HT1080 (cell line): Measurements from ENCODE around the gene KNSTRN. TPM values are rescaled to one million over a fixed set of nuclear protein-coding genes. Genes with fewer than 3 reads are reported as not detected.

ENCODE experiments used
- DNase-seq: peaks from one replicate; pipeline ENCODE4 v3.0.0-alpha.2; 2015; ENCODE audit warnings: low read depth
- polyA plus RNA-seq, 2 experiments: library from polyadenylated mRNA; depleted of rRNA; stranded (reverse); fragments of >200 nt; gene quantifications; 2 replicates each; pipeline ENCODE4 v1.2.3, GENCODE V29; 2015
- total RNA-seq: library from RNA; depleted of rRNA; stranded (reverse); fragments of >200 nt; shearing (Covaris generic); gene quantifications from 2 replicates; pipeline ENCODE4 v1.2.3, GENCODE V29; 2014; rRNA removed

KNSTRN gene, protein sequence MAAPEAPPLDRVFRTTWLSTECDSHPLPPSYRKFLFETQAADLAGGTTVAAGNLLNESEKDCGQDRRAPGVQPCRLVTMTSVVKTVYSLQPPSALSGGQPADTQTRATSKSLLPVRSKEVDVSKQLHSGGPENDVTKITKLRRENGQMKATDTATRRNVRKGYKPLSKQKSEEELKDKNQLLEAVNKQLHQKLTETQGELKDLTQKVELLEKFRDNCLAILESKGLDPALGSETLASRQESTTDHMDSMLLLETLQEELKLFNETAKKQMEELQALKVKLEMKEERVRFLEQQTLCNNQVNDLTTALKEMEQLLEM
- total RNA-seq = 132 and 161 TPM in 2 replicates
- 84.6 and 87.3 TPM in 2 replicates for polyA plus RNA-seq (2015; cell fraction: cytosol; rRNA removed)
- 69.2 and 85.8 TPM in 2 replicates for polyA plus RNA-seq (2015; cell fraction: nucleus; rRNA removed)

DNA sequence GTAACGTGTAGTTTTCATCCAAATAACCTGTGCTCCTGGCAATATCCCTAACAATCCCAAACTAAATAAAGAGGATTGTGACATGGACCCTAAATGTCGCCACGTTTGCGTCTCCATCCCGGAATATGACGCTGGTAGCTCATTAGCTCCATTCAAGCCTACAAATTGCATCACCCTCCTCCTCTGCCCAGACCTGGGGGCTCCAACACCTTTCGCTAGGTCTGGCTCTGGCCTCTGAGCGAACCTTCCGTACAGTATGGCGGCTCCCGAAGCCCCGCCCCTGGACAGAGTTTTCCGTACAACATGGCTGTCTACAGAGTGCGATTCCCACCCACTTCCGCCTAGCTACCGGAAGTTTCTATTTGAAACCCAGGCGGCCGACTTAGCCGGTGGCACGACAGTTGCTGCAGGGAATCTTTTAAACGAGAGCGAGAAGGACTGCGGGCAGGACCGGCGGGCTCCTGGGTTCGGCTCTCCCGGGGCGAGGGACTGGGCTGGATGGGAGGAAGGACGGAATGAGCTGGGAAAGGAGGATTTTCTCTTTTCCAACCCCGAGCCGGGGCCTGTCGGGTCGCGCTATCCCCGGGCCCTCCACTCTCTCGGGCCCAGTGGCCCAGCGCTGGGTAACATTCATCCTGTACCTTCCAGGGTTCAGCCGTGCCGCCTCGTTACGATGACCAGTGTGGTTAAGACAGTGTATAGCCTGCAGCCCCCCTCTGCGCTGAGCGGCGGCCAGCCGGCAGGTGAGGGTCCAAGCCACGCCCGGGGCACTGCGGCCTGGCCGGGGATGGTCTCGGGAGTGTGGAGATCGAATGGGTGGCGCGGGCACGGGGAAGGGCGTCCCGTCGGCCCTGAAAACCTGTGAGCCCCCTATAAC is at the start of gene KNSTRN:
KNSTRN (plus strand) TSS at position 142 of the 877 bp plus-strand sequence; CDS start at position 257, 115 bp downstream.
- DNase-seq = peak; percentile 85

DNA sequence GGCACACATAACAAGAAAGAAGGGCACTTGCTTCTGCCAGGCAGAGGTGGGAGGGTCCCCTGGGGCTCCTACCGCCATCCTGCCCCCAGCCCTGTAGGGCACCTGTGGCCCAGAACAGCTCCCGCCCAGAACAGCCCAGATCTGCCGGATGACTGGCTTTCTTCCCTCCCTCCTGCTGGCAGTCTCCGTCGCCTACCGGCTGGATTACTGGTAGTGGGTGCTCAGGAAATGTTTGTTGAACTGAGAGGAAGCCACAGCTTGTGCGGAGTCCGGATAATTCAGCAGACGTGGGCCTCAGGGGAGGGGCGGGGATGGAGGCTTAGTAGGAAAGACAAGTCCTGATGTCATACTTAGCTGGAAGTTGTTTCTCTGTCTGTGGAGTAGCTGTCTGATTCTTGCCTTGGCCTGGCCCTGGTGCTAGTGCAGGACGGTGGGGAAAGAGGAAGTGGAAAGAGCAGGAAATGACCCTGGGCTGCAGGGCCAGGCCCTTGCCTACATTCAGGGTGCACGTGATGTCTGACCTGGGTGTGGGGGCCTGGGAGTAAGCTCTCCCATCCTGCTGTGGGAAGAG is 48.5 kb upstream of the KNSTRN start:
- DNase-seq = no peak

DNA sequence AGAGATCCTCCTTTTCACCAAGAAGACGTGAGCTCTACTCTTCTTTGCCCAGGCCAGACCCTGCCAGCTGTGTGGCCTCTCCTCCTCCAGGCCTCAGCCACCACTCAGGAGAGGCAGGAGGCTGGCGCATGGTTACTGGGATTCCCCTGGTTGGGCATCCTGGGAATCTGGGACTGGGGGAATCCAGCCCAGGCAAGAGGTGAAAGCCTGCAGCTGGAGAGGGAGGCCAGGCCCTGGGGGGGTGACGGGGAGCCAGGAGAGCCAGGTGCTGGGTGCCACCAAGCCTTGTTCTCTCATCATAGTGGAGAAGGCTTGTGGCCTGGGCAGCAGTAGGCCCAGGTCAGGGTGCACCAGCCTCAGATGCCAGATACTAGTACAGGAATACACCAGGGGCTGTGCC is 48.0 kb upstream of the KNSTRN start:
- no peak for DNase-seq

DNA sequence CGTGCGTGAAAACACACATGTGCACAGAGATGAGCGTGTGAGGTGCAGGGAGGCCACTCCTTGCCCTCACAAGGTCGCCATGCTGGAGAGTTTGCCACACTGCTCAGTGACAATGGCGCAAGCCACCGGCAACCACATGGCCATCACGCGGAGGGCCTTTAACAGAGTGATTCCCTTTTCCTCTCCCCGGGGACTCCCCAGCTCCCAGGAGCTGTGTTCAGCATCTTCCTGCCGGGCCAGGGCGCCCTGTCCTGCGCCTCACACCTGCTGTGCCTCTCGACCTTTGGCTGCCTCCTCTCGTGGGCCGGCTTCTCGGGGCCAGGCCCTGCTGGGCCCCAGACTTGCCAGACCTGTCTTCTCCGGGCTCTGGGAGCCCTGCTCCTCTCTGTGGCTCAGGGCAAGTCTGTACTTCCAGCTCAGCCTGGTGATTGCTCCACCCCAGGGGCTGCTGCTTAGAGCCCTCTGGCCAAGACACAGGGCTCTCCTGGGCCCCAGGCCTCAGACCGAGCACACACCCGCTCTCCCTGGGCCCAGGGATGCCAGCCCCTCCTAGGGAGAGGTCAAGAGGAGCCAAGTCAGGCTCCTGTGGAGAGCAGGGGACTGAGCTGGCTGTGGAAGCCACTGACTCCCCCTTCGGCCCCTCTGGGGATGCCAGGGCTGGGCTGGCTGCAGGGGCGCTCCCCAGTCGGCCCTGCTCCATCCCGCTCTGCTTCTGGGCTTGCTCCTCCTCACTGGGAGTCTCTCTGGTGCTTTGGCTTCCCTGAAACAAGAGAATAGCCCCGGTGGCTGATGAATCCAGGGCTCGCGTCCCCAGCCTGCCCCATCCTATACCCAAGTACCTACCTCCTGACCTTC is 47.4 kb upstream of the KNSTRN start:
- no peak for DNase-seq

DNA sequence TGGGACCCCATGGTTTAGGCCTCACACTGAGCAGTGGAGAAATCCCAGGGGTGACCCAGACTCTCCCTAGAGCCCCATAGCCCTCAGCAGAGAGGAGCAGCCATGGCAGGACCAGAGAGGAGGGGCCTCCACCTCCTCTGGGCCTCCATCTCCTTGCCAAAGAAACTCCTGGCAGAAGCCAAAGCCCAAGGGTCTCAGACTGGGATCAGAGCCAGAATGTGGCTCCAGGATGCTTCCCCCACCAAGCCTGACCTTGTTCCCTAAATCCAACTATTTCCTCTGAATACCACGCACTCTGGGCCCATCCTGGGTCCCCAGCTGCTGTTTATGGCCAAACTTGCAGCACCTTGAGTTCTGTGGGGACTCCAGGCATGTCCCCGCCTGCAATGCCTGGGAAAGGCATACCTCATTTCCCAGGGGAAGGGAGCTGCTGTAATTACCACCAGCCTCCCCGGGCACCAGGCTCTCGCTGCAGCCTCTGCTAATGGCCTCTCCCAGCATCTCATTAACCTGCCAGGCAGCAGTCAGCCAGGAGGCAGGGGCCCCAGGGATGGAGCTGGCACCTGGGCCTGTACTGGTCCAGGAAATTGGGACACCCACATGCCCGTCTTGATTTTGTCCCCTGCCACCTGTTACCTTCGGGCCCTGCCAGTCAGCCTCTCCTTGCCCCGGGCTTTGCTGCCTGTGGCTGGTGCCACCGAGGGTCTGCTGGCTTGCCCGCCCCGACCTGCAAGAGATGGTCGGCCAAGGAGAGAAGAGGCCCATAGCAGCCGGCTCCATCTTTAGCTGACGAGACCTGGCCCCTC is 46.4 kb upstream of the KNSTRN start:
- no peak for DNase-seq

DNA sequence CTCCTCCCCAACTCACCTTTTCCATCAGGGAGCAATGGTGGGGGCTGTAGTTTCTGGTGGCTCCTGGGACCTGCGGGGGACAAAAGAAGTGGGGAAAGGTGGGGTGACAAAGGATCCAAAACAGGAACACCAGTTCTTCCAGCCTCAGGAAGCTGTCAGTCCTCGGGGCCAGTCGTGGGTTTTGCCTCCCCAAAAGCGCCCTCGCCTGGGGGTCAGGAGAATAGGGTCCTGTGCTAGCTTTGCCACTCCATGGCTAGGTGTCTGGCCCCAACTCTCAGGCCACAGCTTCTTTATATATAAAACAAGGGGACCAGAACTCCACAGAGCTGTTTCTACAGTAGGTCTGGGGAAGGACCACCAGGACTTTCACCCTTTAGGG is 45.8 kb upstream of the KNSTRN start:
- DNase-seq = no peak

DNA sequence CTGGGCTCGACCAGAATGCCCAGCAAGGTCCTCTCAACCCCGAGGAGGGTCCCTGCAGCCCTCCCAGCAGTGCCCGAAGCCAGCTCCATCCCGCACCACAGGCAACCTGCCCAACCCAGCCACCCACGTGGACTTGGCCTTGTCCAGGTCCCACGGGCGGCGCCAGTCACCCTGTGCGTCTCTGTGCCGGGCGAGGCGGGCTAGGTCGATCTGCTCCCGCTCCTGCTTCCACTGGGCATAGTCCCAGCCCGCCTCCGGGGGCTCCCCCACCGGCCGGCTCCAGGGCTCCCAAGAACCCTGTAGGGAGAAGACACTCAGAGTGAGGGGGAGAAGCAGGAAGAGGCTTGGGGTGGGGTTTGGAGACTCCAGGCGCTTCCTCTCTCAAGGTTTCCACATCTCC is 44.9 kb upstream of the KNSTRN start:
- DNase-seq = no peak

DNA sequence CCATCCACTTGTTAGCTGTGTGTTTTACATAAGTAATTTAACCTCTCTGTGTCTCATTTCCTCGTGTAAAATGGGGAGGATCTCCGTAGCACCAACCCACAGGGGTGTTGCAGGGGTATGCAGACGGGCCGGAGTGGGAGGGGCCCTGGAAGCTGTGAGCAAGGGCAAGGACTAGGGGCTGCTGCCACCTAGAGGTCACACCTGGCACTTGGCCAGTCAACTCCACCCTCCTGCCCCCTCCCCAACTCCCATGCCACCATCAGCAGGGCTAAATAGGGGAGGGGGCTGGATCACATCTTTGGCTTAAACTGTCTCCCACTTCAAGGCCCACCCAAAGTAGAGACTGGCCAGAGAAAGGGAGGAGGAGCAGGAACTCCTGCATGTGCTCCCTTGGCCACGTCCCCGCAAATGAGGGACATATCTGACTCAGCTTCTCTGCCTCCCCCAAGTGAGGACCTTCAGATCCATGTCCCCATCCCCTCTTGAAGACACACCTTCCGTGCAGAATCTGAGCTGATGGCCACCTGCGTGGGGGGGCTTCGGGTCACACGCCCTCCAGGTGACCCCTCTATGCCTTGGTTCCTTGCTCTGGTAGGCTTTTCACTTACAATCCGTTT is 44.4 kb upstream of the KNSTRN start:
- DNase-seq = peak; percentile 85

DNA sequence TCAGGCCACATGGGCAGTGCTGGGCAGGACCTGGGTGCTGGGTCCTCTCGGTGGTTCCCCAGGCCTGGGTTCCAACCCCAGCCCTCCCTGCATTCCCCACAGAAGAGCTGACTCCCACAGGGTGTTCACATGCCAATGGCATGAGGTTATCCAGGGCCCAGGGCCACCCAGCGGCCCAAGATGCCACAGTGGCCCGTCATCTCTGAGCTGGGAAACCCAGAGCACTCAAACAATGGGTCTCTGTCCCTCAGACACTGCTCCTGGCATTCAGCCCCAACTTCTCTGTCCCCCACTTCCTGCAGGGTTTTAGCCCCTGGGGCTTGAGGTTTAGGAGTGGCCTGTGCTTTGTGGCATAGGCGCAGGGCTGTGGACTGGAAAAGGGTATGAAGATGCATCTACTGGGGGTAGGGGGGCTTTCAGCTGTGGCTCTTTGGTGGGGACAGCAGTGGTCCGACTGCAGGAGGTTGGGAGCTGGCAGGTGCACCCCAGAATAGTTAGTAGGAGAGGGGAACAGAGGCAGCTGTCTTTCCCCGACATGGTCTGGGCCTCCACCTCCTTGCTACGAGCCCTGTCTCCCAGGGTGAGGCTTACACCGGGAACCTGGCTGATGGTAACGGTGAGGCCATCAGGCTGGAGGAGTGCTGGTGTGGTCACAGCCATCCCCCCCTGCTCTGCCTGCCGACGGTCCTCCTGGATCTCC is 43.5 kb upstream of the KNSTRN start:
- DNase-seq = peak; percentile 98

DNA sequence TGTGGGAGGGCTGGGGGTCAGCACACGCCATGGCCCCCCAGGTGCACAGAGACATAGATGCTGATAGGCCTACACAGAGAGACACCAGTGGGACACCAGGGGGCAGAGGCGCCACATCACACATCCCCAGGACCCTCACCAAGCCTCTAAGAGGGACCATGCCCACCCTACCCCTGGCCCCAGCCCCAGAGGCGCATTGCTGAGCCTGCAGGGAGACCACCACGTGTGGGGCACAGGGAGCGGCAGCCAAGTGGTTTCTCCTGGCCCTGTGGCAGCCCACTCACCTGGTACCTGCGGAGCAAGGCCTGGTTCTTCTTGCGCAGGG is 42.9 kb upstream of the KNSTRN start:
- DNase-seq = peak; percentile 52

DNA sequence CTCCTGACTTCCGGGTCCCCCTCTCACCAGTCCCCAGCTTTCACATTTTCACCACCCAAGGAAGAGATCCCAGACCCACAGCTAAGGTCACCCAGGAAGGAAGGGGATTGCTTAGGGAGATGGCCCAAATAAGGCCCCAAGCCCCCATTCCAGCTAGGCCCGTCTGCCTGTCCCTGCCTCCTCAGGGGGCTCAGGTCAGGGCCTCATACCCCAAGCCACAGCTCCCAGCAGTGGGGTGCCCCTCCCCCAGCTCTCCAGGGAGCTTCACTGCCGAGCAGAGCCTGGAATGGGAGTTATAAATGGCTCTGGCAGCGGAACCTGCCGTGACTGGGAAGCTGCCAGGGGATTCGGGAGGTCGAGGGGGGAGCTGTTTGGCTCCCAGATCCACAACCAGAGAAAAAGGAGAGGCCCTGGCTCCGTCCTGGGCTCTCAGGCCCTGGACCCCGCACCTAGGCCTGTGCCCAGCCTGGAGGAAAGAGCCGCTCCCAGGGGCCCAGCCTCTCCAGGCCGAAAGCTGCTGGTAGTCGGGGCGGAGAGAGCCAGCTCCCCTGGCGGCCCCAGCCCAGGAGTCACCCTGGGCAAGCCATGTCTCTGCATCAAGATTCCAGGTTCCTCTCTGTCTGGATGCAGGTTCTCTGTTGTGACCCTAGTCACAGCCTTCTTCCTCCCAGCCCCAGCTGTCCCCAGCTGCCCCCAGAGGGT is 42.3 kb upstream of the KNSTRN start:
- DNase-seq = peak; percentile 55

DNA sequence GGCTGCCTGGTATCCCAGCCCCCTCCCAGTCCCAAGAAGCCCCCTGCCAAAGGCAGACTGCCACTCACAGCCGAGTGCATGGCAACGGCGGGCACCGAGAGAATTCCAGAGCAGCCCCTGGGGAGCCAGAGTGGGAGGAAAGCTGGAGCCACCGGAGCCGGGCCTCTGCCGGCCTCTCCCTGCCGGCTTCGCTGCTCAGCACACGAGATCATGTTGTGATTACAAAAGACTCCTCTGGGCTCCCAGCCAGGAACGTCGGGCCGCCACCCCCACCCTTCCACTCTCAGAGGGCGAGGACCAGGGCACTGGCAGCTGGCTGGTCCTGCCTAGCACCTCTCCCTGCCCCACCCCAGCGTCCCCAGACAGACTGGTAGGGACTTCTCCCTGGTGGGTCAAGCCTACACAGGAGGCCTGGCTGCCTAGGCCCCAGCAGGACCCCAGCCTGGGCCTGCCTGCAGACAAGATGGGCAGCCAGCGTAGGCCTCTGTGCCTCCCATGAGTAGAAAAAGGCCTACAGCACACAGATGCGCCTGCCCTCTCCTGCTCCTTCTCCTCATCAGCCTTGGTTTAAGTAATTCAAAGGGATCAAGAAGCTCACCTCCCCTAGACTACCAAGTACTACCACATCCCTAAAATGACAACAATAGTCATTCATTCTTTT is 41.7 kb upstream of the KNSTRN start, which contains the start of gene CCDC9B:
CCDC9B (minus strand) TSS at position 200 of the 661 bp plus-strand sequence; CDS start at position 80, 120 bp downstream.
- peak; percentile 87 for DNase-seq

DNA sequence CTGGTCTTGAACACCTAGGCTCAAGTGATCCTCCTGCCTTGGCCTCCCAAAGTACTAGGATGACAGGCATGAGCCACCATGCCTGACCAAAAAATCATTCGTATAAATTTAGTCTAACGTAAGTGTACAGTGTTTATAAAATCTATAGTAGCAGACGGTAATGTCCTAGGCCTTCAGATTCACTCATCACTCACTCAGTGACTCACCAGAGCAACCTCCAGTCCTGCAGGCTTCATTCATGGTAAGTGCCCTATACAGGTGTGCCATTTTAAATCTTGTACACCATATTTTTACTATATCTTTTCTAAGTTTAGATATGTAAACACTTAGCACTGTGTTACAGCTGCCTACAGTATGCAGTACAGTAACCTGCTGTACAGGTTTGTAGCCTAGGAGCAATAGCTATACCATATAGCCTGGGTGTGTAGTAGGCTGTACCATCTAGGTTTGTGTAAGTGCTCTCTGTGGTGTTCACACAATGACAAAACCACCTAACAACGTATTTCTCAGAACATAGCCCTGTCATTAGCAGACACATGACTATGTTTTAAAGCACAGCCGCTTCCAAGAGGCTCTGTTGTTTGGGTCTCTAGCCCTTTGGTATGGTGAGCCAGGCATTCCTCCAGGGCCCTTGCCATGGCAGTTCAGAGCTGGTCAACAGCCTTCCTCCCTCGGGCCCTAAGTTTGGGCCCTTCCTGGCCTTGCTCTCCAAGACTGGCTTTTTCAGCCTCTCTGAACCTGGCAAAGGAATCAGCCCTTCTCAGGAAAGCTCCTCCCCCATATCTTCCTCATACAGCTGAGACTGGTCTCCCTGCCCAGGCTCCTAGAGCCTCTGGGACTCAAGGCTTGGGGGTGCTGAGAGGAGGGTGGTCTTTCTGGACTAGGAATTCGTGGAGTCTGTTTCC is 39.9 kb upstream of the KNSTRN start:
- DNase-seq = peak; percentile 78

DNA sequence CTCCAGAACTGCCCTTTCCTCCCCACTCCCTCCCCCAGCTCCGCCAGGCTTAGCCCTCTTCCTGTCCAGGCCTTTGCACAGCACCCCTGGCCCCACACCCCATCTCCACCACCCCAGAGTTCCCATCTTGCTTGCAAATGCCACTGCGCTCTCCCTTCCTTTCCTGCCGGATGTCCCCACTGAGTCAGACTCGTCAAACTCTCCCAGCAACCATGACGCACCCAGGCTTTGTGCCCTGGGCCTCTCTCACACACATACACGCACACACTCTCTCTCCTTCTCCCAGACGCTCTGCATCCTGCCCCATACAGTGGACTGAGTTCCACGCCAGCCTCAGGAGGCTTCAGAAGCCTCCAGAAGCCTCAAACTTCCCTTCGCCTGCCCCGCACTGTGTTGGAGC is 39.0 kb upstream of the KNSTRN start:
- peak; percentile 99 for DNase-seq

DNA sequence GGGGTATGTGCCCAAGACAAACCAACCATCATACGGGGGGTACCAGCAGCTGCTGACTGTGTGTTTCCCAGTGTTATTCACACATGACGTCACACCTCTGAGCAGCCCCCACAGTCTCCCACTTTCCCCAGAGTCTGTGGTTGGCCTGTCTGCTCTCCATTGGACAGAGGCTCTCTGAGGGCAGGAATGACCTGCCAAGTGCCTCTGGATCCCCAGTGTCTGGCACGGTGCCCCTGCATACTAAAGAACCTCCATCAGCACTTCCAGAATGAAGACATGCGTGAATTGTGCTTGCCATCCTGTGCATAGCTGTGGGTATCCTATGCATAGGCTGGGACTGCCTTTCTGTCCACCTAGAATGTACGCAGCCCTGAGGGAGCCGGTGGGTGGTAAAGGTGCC is 38.3 kb upstream of the KNSTRN start:
- DNase-seq = peak; percentile 80

DNA sequence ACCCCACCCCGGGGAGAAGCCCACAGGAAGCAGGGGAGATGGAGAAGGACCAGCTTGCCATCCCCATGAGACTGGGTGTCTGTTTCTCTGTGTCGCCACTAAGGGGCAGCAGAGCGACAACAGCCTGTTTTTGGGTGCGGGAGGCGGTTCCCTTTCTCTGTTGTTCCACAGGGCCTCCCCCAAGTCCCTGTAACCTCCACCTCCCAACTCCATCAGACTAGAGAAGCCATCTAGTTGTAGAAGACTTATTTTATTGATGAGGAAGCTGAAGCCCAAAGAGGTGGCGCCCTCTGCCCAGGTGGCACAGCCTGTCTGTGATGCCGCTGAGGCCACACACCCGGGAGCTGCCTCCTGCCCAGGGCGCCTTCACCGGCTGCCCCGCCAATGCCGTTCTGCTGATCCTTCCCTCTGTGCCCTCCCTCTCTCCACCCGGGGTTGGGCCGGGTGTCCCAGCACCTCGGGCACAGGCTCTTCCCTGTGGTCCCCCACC is 37.8 kb upstream of the KNSTRN start:
- DNase-seq = peak; percentile 81
